HUES6 (cell line): ENCODE measurements around the gene KCNB1.

Experiments used
- H3K27ac ChIP-seq: 2 replicates; pipeline ENCODE4 v1.7.0; 2013; ENCODE audit warnings: low read depth, mild to moderate bottlenecking, low read length, inconsistent platforms
- H3K27me3 ChIP-seq: 2 replicates; pipeline ENCODE4 v1.6.1; 2013; ENCODE audit warnings: low read length; ENCODE audit not compliant: control insufficient read depth, insufficient read depth
- H3K36me3 ChIP-seq: 2 replicates; pipeline ENCODE4 v1.6.1; 2013; ENCODE audit warnings: low read length; ENCODE audit not compliant: control insufficient read depth, insufficient read depth
- H3K4me1 ChIP-seq: 2 replicates; pipeline ENCODE4 v1.6.1; 2013; ENCODE audit warnings: low read length; ENCODE audit not compliant: control insufficient read depth, insufficient read depth
- H3K4me3 ChIP-seq: 2 replicates; pipeline ENCODE4 v1.5.1; 2013; ENCODE audit warnings: low read depth, low read length
- H3K9ac ChIP-seq: one replicate; pipeline ENCODE4 v1.6.1; 2013; ENCODE audit warnings: mild to moderate bottlenecking, low read length
- H3K9me3 ChIP-seq: 2 replicates; pipeline ENCODE4 v1.6.1; 2013; ENCODE audit warnings: low read depth, low read length; ENCODE audit not compliant: control insufficient read depth, insufficient read depth

KCNB1 gene

GRCh38 chr20:49349694-49350252 lies 132.7 kb downstream of the KCNB1 start:
- H3K27me3 ChIP-seq = no peaks in the 10 kb centered on the region
- H3K9ac ChIP-seq = no peak overlapping the region
- peaks cover 2% of the 10 kb centered on the region; the same call in 1 of the 2 replicates for H3K4me1 ChIP-seq
- H3K9me3 ChIP-seq = no peaks in the 10 kb centered on the region
- no peak overlapping the region for H3K27ac ChIP-seq
- H3K4me3 ChIP-seq = no peak overlapping the region
- H3K36me3 ChIP-seq = no peaks in the 10 kb centered on the region

- no peak overlapping the region for H3K27ac ChIP-seq
- no peaks in the 10 kb centered on the region for H3K27me3 ChIP-seq
- H3K4me3 ChIP-seq = no peak overlapping the region
- H3K9me3 ChIP-seq = no peaks in the 10 kb centered on the region
- H3K36me3 ChIP-seq = no peaks in the 10 kb centered on the region
- peaks cover 2% of the 10 kb centered on the region; the same call in 1 of the 2 replicates for H3K4me1 ChIP-seq
- no peak overlapping the region for H3K9ac ChIP-seq
Observed at GRCh38 chr20:49349078-49349477, 133.4 kb downstream of the KCNB1 start.

GRCh38 chr20:49348563-49348962 lies 133.9 kb downstream of the KCNB1 start:
- Histone ChIP-seq H3K36me3 (no peaks in the 10 kb centered on the region), H3K27ac (no peak overlapping the region), H3K27me3 (no peaks in the 10 kb centered on the region), H3K4me3 (no peak overlapping the region), H3K9me3 (no peaks in the 10 kb centered on the region), H3K9ac (no peak overlapping the region), H3K4me1 (peaks cover 4% of the 10 kb centered on the region; the same call in 1 of the 2 replicates)

- H3K9ac ChIP-seq = no peak overlapping the region
- H3K4me3 ChIP-seq = no peak overlapping the region
- no peaks in the 10 kb centered on the region for H3K27me3 ChIP-seq
- no peaks in the 10 kb centered on the region for H3K36me3 ChIP-seq
- no peaks in the 10 kb centered on the region for H3K9me3 ChIP-seq
- peaks cover 10% of the 10 kb centered on the region; the same call in 1 of the 2 replicates for H3K4me1 ChIP-seq
- H3K27ac ChIP-seq = no peak overlapping the region
Observed at GRCh38 chr20:49347156-49347555, 135.3 kb downstream of the KCNB1 start.

- H3K27me3 ChIP-seq = no peaks in the 10 kb centered on the region
- H3K36me3 ChIP-seq = no peaks in the 10 kb centered on the region
- H3K4me3 ChIP-seq = no peak overlapping the region
- H3K27ac ChIP-seq = no peak overlapping the region
- no peak overlapping the region for H3K9ac ChIP-seq
- H3K9me3 ChIP-seq = no peaks in the 10 kb centered on the region
- peaks cover 10% of the 10 kb centered on the region; the same call in 1 of the 2 replicates for H3K4me1 ChIP-seq
Observed at GRCh38 chr20:49346682-49347081, 135.8 kb downstream of the KCNB1 start.

- Histone ChIP-seq H3K27me3 (no peaks in the 10 kb centered on the region), H3K9ac (no peak overlapping the region), H3K4me1 (peaks cover 10% of the 10 kb centered on the region; the same call in 1 of the 2 replicates), H3K27ac (no peak overlapping the region), H3K4me3 (no peak overlapping the region), H3K9me3 (no peaks in the 10 kb centered on the region), H3K36me3 (no peaks in the 10 kb centered on the region)
Observed at GRCh38 chr20:49345524-49345923, 136.9 kb downstream of the KCNB1 start.

- no peak overlapping the region for H3K27ac ChIP-seq
- no peaks in the 10 kb centered on the region for H3K9me3 ChIP-seq
- no peaks in the 10 kb centered on the region for H3K27me3 ChIP-seq
- H3K4me3 ChIP-seq = no peak overlapping the region
- H3K4me1 ChIP-seq = peaks cover 10% of the 10 kb centered on the region; the same call in 1 of the 2 replicates
- no peak overlapping the region for H3K9ac ChIP-seq
- H3K36me3 ChIP-seq = no peaks in the 10 kb centered on the region
Observed at GRCh38 chr20:49344975-49345374, 137.5 kb downstream of the KCNB1 start.

GRCh38 chr20:49344140-49344539 lies 138.3 kb downstream of the KCNB1 start:
- no peak overlapping the region for H3K9ac ChIP-seq
- H3K9me3 ChIP-seq = no peaks in the 10 kb centered on the region
- H3K27me3 ChIP-seq = no peaks in the 10 kb centered on the region
- no peak overlapping the region for H3K27ac ChIP-seq
- H3K36me3 ChIP-seq = no peaks in the 10 kb centered on the region
- no peak overlapping the region for H3K4me3 ChIP-seq
- H3K4me1 ChIP-seq = peaks cover 10% of the 10 kb centered on the region; the same call in 1 of the 2 replicates

GRCh38 chr20:49343246-49343645 lies 139.2 kb downstream of the KCNB1 start:
- no peak overlapping the region for H3K27ac ChIP-seq
- H3K4me1 ChIP-seq = peaks cover 10% of the 10 kb centered on the region; the same call in 1 of the 2 replicates
- H3K4me3 ChIP-seq = no peak overlapping the region
- H3K9me3 ChIP-seq = no peaks in the 10 kb centered on the region
- H3K9ac ChIP-seq = no peak overlapping the region
- H3K36me3 ChIP-seq = no peaks in the 10 kb centered on the region
- H3K27me3 ChIP-seq = no peaks in the 10 kb centered on the region

GRCh38 chr20:49340161-49340966 lies 142.1 kb downstream of the KCNB1 start:
- H3K27ac ChIP-seq = no peak overlapping the region
- H3K36me3 ChIP-seq = no peaks in the 10 kb centered on the region
- H3K27me3 ChIP-seq = no peaks in the 10 kb centered on the region
- H3K4me1 ChIP-seq = peaks cover 8% of the 10 kb centered on the region; the same call in 1 of the 2 replicates
- H3K9ac ChIP-seq = no peak overlapping the region
- no peaks in the 10 kb centered on the region for H3K9me3 ChIP-seq
- H3K4me3 ChIP-seq = no peak overlapping the region

- no peaks in the 10 kb centered on the region for H3K27me3 ChIP-seq
- H3K9ac ChIP-seq = no peak overlapping the region
- no peak overlapping the region for H3K4me3 ChIP-seq
- H3K36me3 ChIP-seq = no peaks in the 10 kb centered on the region
- no peaks in the 10 kb centered on the region for H3K9me3 ChIP-seq
- H3K4me1 ChIP-seq = peaks cover 8% of the 10 kb centered on the region; the same call in 1 of the 2 replicates
- H3K27ac ChIP-seq = no peak overlapping the region
Observed at GRCh38 chr20:49339123-49339522, 143.3 kb downstream of the KCNB1 start.
